PC-3 (cell line): Measurements from ENCODE around the gene PACS1. TPM values are rescaled to one million over a fixed set of nuclear protein-coding genes. Genes with fewer than 3 reads are reported as not detected.

ENCODE experiments used
- ATAC-seq: fragments of 200-7000 bp; cut with Tn5 transposase; 2 replicates; pipeline ENCODE4 v1.9.1; 2020; ENCODE audit warnings: mild to moderate bottlenecking, moderate library complexity
- BruUV-seq: library from RNA; stranded (reverse); fragments of 400-500 nt; replicated peaks from 2 replicates; lab custom pipeline; 2021; lab: Mats Ljungman, UMichigan
- CTCF ChIA-PET: fragments of 300-600 bp; sonication (Branson Sonifier 250); formaldehyde crosslinking; loops from one replicate; lab custom pipeline; 2022; ENCODE audit warnings: antibody characterized with exemption; lab: Charles Lee
- POLR2A ChIA-PET: fragments of 300-600 bp; sonication (Branson Sonifier 250); formaldehyde crosslinking; loops from one replicate; lab custom pipeline; 2022; ENCODE audit warnings: antibody characterized with exemption; ENCODE audit not compliant: unreplicated experiment; lab: Charles Lee
- DNase-seq: peaks from one replicate; pipeline ENCODE4 v3.0.0-alpha.2; 2015
- H2AFZ ChIP-seq: fragments of 300-600 bp; sonication (generic); 2 replicates; pipeline ENCODE4 v1.6.0; 2016; ENCODE audit warnings: antibody characterized with exemption, low read length
- H3F3A ChIP-seq: fragments of 300-600 bp; sonication (generic); one replicate; pipeline ENCODE4 v1.6.0; 2017; ENCODE audit warnings: antibody characterized with exemption, low read length, control low read depth, mild to moderate bottlenecking; ENCODE audit not compliant: unreplicated experiment
- H3K27ac ChIP-seq: fragments of 300-600 bp; sonication (generic); 2 replicates; pipeline ENCODE4 v1.5.1; 2016; ENCODE audit warnings: mild to moderate bottlenecking, low read length
- H3K27me3 ChIP-seq: fragments of 300-600 bp; sonication (generic); 2 replicates; pipeline ENCODE4 v1.6.1; 2016; ENCODE audit warnings: low read length, mixed read lengths
- H3K36me3 ChIP-seq: fragments of 300-600 bp; sonication (generic); 2 replicates; pipeline ENCODE4 v1.6.1; 2016; ENCODE audit warnings: low read depth, mixed run types, low read length, mixed read lengths
- H3K4me1 ChIP-seq: fragments of 300-600 bp; sonication (generic); 2 replicates; pipeline ENCODE4 v1.5.1; 2016; ENCODE audit warnings: low read length; ENCODE audit not compliant: insufficient read depth
- H3K4me2 ChIP-seq: fragments of 300-600 bp; sonication (generic); 2 replicates; pipeline ENCODE4 v1.6.0; 2016; ENCODE audit warnings: low read length
- H3K4me3 ChIP-seq: fragments of 300-600 bp; sonication (generic); 2 replicates; pipeline ENCODE4 v1.5.1; 2016; ENCODE audit warnings: mild to moderate bottlenecking, low read length, mixed read lengths
- H3K79me2 ChIP-seq: fragments of 300-600 bp; sonication (generic); 2 replicates; pipeline ENCODE4 v1.6.1; 2017; ENCODE audit warnings: low read length, mixed read lengths
- H3K9ac ChIP-seq: fragments of 300-600 bp; sonication (generic); 2 replicates; pipeline ENCODE4 v1.6.0; 2016; ENCODE audit warnings: mild to moderate bottlenecking, low read length
- H3K9me2 ChIP-seq: fragments of 300-600 bp; sonication (generic); replicated peaks from 2 replicates; pipeline ENCODE4 v1.6.1; 2016; ENCODE audit warnings: mixed run types, low read length, mixed read lengths
- H3K9me3 ChIP-seq: fragments of 300-600 bp; sonication (generic); 2 replicates; pipeline ENCODE4 v1.6.1; 2016; ENCODE audit warnings: low read length, mixed read lengths
- H4K20me1 ChIP-seq: fragments of 300-600 bp; sonication (generic); 2 replicates; pipeline ENCODE4 v1.6.1; 2016; ENCODE audit warnings: low read length, mixed read lengths
- EZH2 ChIP-seq: fragments of 300-600 bp; sonication (generic); IDR thresholded peaks from one replicate; pipeline ENCODE4 v1.6.1; 2017; ENCODE audit warnings: antibody characterized with exemption, mild to moderate bottlenecking, low read length; ENCODE audit not compliant: unreplicated experiment
- EZH2phosphoT487 ChIP-seq: fragments of 300-600 bp; sonication (generic); IDR thresholded peaks from 2 replicates; pipeline ENCODE4 v1.6.1; 2018; ENCODE audit warnings: mild to moderate bottlenecking, antibody characterized with exemption, low read length, borderline replicate concordance
- intact Hi-C: fragments of 100-400 bp; cut with micrococcal nuclease; formaldehyde crosslinking; loops from 2 replicates; pipeline ENCODE4 v1.9.0; 2023
- total RNA-seq: library from RNA; depleted of rRNA; stranded (reverse); fragments of >200 nt; gene quantifications from 2 replicates; pipeline ENCODE4 v1.2.3, GENCODE V29; 2014
- TF ChIP-seq, protein P1 (sequence below): fragments of 300-600 bp; sonication (generic); conservative IDR thresholded peaks from 2 replicates; pipeline ENCODE4 v1.5.1; 2017; ENCODE audit warnings: antibody characterized with exemption, low read depth, mild to moderate bottlenecking, low read length

Gene PACS1
- total RNA-seq, 1 experiment from 2014 or later, result 28.7 TPM

- CTCF ChIA-PET, result no interaction called here
- no peak overlapping the region for H3K27ac ChIP-seq
- no peaks in the 10 kb centered on the region for H3K9me2 ChIP-seq
- H3K4me2 ChIP-seq, result no peak overlapping the region
- no peaks in the 10 kb centered on the region for H3K9me3 ChIP-seq
- H3K4me1 ChIP-seq, result peaks cover 7% of the 10 kb centered on the region
- no peaks in the 10 kb centered on the region for H3F3A ChIP-seq
- no peaks in the 10 kb centered on the region for H3K27me3 ChIP-seq
- H4K20me1 ChIP-seq, result no peaks in the 10 kb centered on the region
- TF ChIP-seq EZH2phosphoT487, result no peak
- no peak for TF ChIP-seq EZH2
- TF ChIP-seq, protein P1, sequence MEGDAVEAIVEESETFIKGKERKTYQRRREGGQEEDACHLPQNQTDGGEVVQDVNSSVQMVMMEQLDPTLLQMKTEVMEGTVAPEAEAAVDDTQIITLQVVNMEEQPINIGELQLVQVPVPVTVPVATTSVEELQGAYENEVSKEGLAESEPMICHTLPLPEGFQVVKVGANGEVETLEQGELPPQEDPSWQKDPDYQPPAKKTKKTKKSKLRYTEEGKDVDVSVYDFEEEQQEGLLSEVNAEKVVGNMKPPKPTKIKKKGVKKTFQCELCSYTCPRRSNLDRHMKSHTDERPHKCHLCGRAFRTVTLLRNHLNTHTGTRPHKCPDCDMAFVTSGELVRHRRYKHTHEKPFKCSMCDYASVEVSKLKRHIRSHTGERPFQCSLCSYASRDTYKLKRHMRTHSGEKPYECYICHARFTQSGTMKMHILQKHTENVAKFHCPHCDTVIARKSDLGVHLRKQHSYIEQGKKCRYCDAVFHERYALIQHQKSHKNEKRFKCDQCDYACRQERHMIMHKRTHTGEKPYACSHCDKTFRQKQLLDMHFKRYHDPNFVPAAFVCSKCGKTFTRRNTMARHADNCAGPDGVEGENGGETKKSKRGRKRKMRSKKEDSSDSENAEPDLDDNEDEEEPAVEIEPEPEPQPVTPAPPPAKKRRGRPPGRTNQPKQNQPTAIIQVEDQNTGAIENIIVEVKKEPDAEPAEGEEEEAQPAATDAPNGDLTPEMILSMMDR, result no peak
- ATAC-seq (no peak), DNase-seq (no peak)
- POLR2A ChIA-PET, result no interaction called here
- intact Hi-C loops, result no loop called here
- no peak overlapping the region for H3K4me3 ChIP-seq
- no peak overlapping the region for H3K9ac ChIP-seq
- no peaks in the 10 kb centered on the region; the same call in 1 of the 2 replicates for H3K36me3 ChIP-seq
- no peak overlapping the region for H2AFZ ChIP-seq
- H3K79me2 ChIP-seq, result no peaks in the 10 kb centered on the region
- no TSS peak for BruUV-seq
These were observed 158.4 kb downstream of the PACS1 start for GRCh38 chr11:66228521-66228920.

DNA sequence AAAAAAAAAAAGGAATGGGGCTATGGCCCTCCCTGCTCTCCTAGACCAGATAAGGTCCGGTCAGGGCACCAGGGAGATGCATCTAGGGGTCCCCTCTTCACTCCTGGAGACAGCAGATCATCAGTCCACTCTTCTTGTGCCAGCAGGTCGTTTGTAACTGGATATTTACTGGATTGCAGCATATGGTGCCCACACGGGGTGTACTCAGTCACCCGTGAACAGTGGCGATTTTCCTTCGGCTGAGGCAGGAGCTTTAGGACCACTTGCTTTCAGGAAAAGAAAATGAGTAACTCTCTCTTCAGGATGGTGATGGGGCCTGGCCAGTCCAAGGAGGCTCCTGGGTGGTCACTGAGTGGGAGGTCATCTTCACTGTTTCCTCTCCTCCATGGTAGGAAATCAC lies 160.1 kb downstream of the PACS1 start:
- H3K27ac ChIP-seq, result no peak overlapping the region

GRCh38 chr11:66230978-66231377 lies 160.9 kb downstream of the PACS1 start:
- POLR2A ChIA-PET, result no interaction called here
- no peak for ATAC-seq
- Histone ChIP-seq H3K4me1 (peaks cover 7% of the 10 kb centered on the region), H3K4me3 (no peak overlapping the region), H4K20me1 (no peaks in the 10 kb centered on the region), H3K36me3 (no peaks in the 10 kb centered on the region; the same call in 1 of the 2 replicates), H3K27ac (no peak overlapping the region), H3K9me2 (no peaks in the 10 kb centered on the region), H3K4me2 (no peak overlapping the region), H3K79me2 (no peaks in the 10 kb centered on the region), H3F3A (no peaks in the 10 kb centered on the region), H3K9me3 (no peaks in the 10 kb centered on the region), H3K27me3 (no peaks in the 10 kb centered on the region), H3K9ac (no peak overlapping the region), H2AFZ (no peak overlapping the region)
- DNase-seq, result no peak
- intact Hi-C loops, result no loop called here
- TF ChIP-seq, protein P1, result no peak
- no TSS peak for BruUV-seq
- CTCF ChIA-PET, result no interaction called here

More for the DNA sequence above, 160.1 kb downstream of the PACS1 start:
- Histone ChIP-seq H3K4me1 (peaks cover 7% of the 10 kb centered on the region), H3K9me2 (no peaks in the 10 kb centered on the region), H3K9me3 (no peaks in the 10 kb centered on the region), H3K27me3 (no peaks in the 10 kb centered on the region), H3K9ac (no peak overlapping the region), H3F3A (no peaks in the 10 kb centered on the region), H4K20me1 (no peaks in the 10 kb centered on the region), H3K4me2 (no peak overlapping the region), H3K79me2 (no peaks in the 10 kb centered on the region), H2AFZ (no peak overlapping the region), H3K36me3 (no peaks in the 10 kb centered on the region; the same call in 1 of the 2 replicates), H3K4me3 (no peak overlapping the region)
- no peak for TF ChIP-seq EZH2phosphoT487
- ChIA-PET CTCF (no interaction called here), POLR2A (no interaction called here)
- intact Hi-C loops, result no loop called here
- ATAC-seq, result no peak
- BruUV-seq, result no TSS peak
- no peak for DNase-seq
